Measurements from ENCODE around the gene RGS1.

- TF ChIP-seq FOXK1 (CRISPR knock-in tag; IDR thresholded peaks at IDR 0.05; ENCODE audit: borderline replicate concordance) (no peak), ZNF143 (CRISPR knock-in tag; IDR thresholded peaks at IDR 0.05) (no peak)
Observed at GRCh38 chr1:192527111-192527795, 48.3 kb upstream of the RGS1 start.

All from K562 (cell line).